ENCODE measurements around the gene AAK1.
"Not testable (repeated sequence)": the region's sequence is repeated elsewhere in the genome, so short reads cannot be mapped to it uniquely, and the experiment has no call there.

Gene AAK1

GRCh38 chr2:69578198-69578540 is 65.4 kb downstream of the AAK1 start:
- no peak for DNase-seq (ENCODE audit: low read depth)
- TF ChIP-seq CTCF (conservative IDR thresholded peaks at IDR 0.05; ENCODE audit: control insufficient read depth, insufficient read depth, low read depth, low read length) = no peak
- no peak overlapping the region for H3K4me3 ChIP-seq (ENCODE audit: control insufficient read depth, low read depth, low read length)

GRCh38 chr2:69577467-69578197 is 65.9 kb downstream of the AAK1 start:
- DNase-seq (ENCODE audit: low read depth) = peak; percentile 47
- no peak overlapping the region for H3K4me3 ChIP-seq (ENCODE audit: control insufficient read depth, low read depth, low read length)
- no peak for TF ChIP-seq CTCF (conservative IDR thresholded peaks at IDR 0.05; ENCODE audit: control insufficient read depth, insufficient read depth, low read depth, low read length)

- no peak overlapping the region for H3K4me3 ChIP-seq (ENCODE audit: control insufficient read depth, low read depth, low read length)
- TF ChIP-seq CTCF (conservative IDR thresholded peaks at IDR 0.05; ENCODE audit: control insufficient read depth, insufficient read depth, low read depth, low read length) = no peak
- DNase-seq (ENCODE audit: low read depth) = peak; percentile 58
Measured at GRCh38 chr2:69576880-69577279, 66.7 kb downstream of the AAK1 start.

DNA sequence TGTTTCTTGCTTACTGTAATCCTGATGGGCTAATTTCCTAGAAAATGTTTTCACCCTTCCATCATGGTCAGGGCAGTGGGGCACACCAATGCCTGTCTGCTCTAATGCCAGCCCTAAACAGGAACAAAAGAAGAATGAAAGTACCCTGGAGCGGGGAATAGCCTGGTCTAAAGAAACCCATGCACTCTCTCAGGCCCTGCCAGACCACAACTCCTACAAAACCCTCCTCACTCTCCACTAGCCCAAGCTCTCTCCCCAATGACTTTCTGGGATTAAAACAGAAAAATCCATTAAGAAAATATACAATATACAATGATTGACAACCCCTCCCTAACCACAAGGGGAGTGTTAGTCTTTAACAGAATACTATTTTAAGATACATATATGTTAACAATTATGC is 67.6 kb downstream of the AAK1 start:
- DNase-seq (ENCODE audit: low read depth) = no peak
- TF ChIP-seq CTCF (conservative IDR thresholded peaks at IDR 0.05; ENCODE audit: control insufficient read depth, insufficient read depth, low read depth, low read length) = no peak

DNA sequence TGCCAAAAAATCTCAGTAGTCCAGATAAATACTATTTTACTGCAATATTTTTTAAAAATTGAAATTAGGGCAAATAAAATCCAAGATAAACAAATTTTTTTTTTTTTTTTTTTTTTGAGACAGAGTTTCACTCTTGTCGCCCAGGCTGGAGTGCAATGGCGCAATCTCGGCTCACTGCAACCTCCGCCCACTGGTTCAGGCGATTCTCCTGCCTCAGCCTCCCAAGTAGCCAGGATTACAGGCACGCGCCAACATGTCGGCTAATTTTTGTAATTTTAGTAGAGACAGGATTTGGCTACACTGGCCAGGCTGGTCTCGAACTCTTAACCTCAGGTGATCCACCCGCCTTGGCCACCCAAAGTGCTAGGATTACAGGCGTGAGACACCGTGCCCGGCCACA is 68.2 kb downstream of the AAK1 start:
- H3K4me3 ChIP-seq (ENCODE audit: control insufficient read depth, low read depth, low read length); DNase-seq (ENCODE audit: low read depth): not testable (repeated sequence)

More for the DNA sequence above, 67.6 kb downstream of the AAK1 start:
- no peak overlapping the region for H3K4me3 ChIP-seq (ENCODE audit: control insufficient read depth, low read depth, low read length)

DNA sequence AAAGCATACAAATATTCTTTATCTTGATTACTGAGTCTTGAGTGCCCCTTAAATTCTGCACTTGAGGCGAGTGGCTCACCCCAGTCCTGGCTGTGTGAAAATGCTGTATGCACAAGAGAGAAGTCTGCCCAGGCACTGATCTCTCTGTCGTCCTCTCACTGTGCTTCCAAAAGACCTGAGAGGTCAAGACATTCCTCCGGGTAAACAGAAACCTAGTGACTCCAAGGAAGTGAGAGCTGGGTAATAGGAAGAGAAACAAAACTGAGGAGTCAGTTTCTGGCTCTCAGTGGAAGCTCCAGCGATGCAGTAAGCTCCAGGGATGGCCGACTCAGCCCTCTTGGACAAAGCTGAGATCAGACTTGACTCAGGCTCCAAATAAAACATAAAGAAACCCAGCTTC is 70.9 kb downstream of the AAK1 start:
- DNase-seq (ENCODE audit: low read depth) = peak; percentile 82

GRCh38 chr2:69571189-69571588 is 72.3 kb downstream of the AAK1 start:
- TF ChIP-seq CTCF (conservative IDR thresholded peaks at IDR 0.05; ENCODE audit: control insufficient read depth, insufficient read depth, low read depth, low read length) = no peak
- DNase-seq (ENCODE audit: low read depth) = no peak

More for the DNA sequence above, 70.9 kb downstream of the AAK1 start:
- H3K4me3 ChIP-seq (ENCODE audit: control insufficient read depth, low read depth, low read length) = no peak overlapping the region
- TF ChIP-seq CTCF (conservative IDR thresholded peaks at IDR 0.05; ENCODE audit: control insufficient read depth, insufficient read depth, low read depth, low read length) = no peak

More at GRCh38 chr2:69571189-69571588, 72.3 kb downstream of the AAK1 start:
- H3K4me3 ChIP-seq (ENCODE audit: control insufficient read depth, low read depth, low read length) = no peak overlapping the region

All from fibroblast of mammary gland (primary cell).